ENCODE results near the gene DNAH8.

DNA sequence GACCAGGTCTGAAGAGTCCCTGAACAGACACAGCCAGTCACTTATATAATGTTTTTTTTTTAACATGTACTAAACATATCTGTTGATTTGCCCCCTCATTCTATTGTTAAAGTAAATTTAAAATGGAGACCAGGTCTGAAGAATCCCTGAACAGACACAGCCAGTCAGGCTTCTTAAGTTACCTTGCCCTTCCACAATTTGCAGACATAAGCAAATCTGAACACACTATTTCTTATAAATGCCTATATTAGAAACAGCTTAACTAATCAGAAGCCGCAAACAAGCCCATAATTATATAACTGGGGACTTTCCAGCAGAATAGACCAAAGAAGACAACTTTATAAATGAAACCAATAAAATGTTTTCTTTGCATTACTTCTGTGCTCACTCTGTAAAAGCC is 118.2 kb downstream of the DNAH8 start:
- TF ChIP-seq, protein P1, sequence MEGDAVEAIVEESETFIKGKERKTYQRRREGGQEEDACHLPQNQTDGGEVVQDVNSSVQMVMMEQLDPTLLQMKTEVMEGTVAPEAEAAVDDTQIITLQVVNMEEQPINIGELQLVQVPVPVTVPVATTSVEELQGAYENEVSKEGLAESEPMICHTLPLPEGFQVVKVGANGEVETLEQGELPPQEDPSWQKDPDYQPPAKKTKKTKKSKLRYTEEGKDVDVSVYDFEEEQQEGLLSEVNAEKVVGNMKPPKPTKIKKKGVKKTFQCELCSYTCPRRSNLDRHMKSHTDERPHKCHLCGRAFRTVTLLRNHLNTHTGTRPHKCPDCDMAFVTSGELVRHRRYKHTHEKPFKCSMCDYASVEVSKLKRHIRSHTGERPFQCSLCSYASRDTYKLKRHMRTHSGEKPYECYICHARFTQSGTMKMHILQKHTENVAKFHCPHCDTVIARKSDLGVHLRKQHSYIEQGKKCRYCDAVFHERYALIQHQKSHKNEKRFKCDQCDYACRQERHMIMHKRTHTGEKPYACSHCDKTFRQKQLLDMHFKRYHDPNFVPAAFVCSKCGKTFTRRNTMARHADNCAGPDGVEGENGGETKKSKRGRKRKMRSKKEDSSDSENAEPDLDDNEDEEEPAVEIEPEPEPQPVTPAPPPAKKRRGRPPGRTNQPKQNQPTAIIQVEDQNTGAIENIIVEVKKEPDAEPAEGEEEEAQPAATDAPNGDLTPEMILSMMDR (IDR thresholded peaks at IDR 0.05) = no peak
- TF ChIP-seq EP300 (IDR thresholded peaks at IDR 0.05) = no peak

All from tibial nerve (tissue), 4 donors.